NT2/D1 (cell line): ENCODE measurements around the gene CSRNP2.

ENCODE experiments used
- YY1 ChIP-seq: IDR thresholded peaks from 2 replicates; pipeline ENCODE4 v1.6.1; 2011; ENCODE audit not compliant: insufficient read length, insufficient read depth
- ZNF274 ChIP-seq: IDR thresholded peaks from 2 replicates; pipeline ENCODE4 v1.6.1; 2011; ENCODE audit warnings: mild to moderate bottlenecking, low read depth, low read length

GRCh38 chr12:51017452-51017851, 65.9 kb downstream of the CSRNP2 start:
- TF ChIP-seq ZNF274: no peak
- no peak for TF ChIP-seq YY1
